Measurements from ENCODE around the gene CEP19.

CEP19 gene

GRCh38 chr3:196708467-196708866 is 3.6 kb downstream of the CEP19 start:
- no peak for DNase-seq (ENCODE audit: low read depth)

GRCh38 chr3:196707566-196707965 is 4.5 kb downstream of the CEP19 start:
- DNase-seq (ENCODE audit: low read depth): no peak

GRCh38 chr3:196706731-196707130 is 5.3 kb downstream of the CEP19 start:
- DNase-seq (ENCODE audit: low read depth): no peak

DNA sequence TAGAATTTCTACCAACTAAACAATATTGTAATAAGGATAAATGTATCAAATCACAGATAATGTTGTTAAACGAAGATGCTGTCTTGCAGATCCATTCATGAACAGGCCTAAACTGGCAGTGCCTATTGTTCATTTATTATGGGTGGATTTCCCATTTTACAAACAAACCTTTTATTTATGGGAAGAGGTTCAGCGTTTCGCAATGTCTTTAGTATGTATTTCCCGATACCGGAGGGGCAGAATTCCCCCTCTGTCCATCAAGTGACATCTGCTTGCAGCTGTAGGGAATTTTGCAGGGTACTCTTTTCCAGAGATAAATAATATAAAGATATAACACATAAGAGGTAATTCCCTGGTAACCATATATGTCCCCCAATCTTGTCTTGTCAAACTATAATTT is 5.7 kb downstream of the CEP19 start:
- DNase-seq (ENCODE audit: low read depth): no peak

- no peak for DNase-seq (ENCODE audit: low read depth)
These were observed 11.2 kb downstream of the CEP19 start for GRCh38 chr3:196700801-196701200.

GRCh38 chr3:196699749-196700148 is 12.3 kb downstream of the CEP19 start:
- DNase-seq (ENCODE audit: low read depth): no peak

GRCh38 chr3:196697270-196697669 is 14.8 kb downstream of the CEP19 start:
- no peak for DNase-seq (ENCODE audit: low read depth)

DNA sequence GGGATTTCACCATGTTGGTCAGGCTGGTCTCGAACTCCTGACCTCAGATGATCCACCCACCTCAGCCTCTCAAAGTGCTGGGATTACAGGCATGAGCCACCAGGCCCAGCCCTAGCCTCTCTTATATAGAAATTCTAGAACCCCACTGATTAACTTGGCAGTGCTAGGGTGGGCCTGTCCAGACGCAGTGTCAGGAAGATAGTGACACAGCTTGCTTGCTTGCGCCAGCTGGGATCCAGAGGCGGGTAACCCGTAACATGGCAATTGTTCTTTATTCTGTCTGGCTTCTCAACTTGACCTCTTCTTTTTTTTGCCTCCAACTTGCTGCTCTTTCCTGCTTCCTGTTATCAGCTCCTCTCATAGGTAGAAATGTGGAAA is 16.2 kb downstream of the CEP19 start:
- DNase-seq (ENCODE audit: low read depth): no peak

DNA sequence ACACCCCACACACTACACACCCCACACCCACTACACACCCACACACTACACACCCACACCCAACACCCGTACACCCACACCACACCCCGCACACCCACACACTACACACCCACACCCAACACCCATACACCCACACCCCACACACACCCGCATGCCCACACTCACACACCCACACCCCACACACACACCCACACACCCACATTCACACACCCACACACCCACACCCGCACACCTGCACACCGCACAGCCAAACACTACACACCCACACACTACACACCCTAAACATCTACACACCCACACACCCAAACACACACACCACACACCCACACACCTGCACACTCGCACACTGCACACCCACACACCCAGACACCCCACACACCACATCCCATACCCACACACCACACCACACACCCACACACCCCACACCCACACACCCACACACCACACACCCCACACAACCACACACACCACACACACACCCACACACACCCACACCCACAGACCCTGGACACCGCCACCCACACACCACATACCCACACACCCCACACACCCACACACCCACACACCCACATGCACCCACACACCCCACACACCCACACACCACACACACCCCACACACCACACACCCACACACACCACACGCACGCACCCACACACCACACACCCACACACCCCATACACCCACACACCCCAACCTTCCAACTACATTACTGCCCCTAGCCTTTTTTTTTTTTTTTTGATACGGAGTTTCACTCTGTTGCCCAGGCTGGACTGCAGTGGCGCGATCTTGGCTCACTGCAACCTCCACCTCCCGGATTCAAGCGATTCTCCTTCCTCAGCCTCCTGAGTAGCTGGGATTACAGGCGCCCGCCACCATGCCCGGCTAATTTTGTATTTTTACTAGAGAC is 16.9 kb downstream of the CEP19 start:
- no peak for DNase-seq (ENCODE audit: low read depth)

- no peak for DNase-seq (ENCODE audit: low read depth)
These were observed 17.8 kb downstream of the CEP19 start for GRCh38 chr3:196694202-196694638.

- DNase-seq (ENCODE audit: low read depth): no peak
These were observed 20.7 kb downstream of the CEP19 start for GRCh38 chr3:196691386-196691785.

DNA sequence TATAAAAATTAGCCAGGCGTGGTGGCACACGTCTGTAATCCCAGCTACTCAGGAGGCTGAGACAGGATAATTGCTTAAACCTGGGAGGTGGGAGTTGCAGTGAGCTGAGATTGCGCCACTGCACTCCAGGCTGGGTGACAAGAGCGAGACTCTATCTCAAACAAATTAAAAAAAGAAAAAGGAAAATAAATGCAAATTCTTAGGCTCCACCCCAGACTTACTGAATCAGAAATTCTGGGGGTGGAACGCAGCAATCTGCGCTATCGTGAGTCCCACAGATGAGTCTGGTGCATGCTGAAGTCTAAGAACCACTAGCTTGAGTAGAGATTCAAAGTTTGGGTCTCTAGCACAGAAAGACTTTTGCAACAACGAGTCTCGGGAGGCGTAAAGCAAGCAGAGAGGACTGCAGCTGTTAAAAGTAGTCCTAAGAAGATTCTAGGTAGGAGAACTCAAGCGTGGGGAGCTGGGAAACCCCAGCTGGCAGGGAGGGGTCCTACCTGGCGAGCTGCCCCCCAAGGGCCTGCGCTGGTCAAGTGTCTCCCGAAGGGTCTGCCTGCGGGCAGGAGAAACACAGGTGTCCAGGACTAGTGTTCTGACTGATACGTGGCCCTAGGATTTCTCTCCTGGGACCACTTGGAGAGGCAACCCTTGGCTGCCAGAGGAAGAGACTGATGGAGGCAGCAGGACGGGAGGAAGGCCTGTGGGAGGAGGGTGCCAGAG is 21.9 kb downstream of the CEP19 start:
- DNase-seq (ENCODE audit: low read depth): no peak

DNA sequence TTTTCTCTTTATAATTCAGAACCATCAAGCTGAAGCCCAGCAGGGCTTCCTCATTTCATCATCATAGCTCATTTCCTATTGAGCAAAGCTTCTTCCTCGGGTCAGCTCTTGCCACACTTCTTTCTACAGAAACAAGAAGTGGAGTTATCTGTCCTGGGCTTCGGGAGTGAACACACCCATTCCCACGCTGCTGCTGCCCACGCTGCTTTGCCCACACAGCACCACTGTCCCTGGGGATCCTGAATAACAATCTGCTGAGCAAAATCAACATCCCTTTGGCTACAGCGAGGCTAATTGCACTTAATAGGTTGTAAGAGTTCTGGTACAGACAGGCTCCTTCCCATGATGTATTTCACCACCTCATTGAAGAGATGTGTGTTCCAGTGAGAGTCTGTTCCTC is 23.7 kb downstream of the CEP19 start:
- peak; percentile 88 for DNase-seq (ENCODE audit: low read depth)

DNA sequence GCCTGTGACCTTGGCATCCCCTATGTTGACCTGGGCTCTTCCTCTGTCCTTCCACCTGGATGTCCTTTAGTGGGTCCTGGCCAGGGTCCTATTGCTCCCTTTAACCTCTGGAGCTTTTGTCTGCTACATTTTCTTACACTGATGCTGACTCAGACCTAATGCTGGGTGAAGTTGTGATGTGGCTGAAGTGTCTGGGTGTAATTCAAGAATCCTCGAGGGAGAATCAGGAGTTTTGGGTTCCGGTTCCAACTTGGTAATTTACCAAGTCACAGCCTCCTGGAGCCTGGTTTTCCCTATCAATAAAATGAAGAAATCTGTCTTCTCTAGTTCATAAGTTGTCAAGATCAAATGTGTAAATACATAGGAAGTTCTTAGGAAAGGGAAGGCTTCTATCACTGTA is 25.6 kb downstream of the CEP19 start:
- peak; percentile 32 for DNase-seq (ENCODE audit: low read depth)

GRCh38 chr3:196684548-196685407 is 27.3 kb downstream of the CEP19 start:
- DNase-seq (ENCODE audit: low read depth): peak; percentile 42

DNA sequence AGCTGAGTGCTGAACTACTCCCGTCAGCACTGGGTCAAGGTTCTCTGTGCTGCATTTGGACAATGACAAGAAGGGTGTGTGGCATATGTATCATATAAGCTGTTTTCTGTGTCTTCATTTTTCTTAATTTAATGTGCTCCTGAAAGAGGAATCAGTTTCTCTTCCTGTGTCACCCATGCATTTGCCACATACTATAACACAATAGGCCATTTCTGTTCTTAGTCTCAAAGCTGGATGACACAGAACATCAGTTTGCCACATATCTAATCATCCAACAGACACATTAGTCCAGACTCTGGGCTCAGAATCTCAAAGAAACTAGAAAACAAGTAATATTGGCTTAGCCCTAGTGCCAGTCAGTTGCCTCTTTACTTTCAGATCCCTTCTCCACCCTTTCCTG is 34.1 kb downstream of the CEP19 start:
- DNase-seq (ENCODE audit: low read depth): no peak

- DNase-seq (ENCODE audit: low read depth): no peak
These were observed 34.7 kb downstream of the CEP19 start for GRCh38 chr3:196677353-196677752.

DNA sequence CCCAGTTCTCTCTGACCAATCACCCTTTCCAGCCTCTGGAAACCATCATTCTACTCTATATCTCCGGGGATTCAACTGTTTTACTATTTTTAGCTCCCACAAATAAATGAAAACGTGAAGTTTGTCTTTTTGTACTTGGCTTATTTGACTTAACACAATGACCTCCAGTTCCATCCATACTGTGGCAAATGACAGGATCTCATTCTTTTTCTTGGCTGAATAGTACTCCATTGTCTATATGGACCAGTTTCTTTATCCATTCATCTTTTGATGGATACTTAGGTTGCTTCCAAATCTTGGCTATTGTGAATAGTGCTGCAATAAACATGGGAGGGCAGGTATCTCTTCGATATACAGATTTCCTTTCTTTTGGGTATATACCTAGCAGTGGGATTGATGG is 38.4 kb downstream of the CEP19 start:
- DNase-seq (ENCODE audit: low read depth): no peak

GRCh38 chr3:196670339-196670738 is 41.7 kb downstream of the CEP19 start:
- DNase-seq (ENCODE audit: low read depth): no peak

GRCh38 chr3:196667056-196667825 is 44.8 kb downstream of the CEP19 start:
- DNase-seq (ENCODE audit: low read depth): no peak

- DNase-seq (ENCODE audit: low read depth): peak; percentile 45
These were observed 45.8 kb downstream of the CEP19 start for GRCh38 chr3:196666001-196666867.
